ENCODE results near the gene PAK2. TPM values are rescaled to one million over a fixed set of nuclear protein-coding genes. Genes with fewer than 3 reads are reported as not detected.

The PAK2 gene
- total RNA-seq (ENCODE audit: low replicate concordance), result 38.1 and 53.6 TPM in 2 replicates

DNA sequence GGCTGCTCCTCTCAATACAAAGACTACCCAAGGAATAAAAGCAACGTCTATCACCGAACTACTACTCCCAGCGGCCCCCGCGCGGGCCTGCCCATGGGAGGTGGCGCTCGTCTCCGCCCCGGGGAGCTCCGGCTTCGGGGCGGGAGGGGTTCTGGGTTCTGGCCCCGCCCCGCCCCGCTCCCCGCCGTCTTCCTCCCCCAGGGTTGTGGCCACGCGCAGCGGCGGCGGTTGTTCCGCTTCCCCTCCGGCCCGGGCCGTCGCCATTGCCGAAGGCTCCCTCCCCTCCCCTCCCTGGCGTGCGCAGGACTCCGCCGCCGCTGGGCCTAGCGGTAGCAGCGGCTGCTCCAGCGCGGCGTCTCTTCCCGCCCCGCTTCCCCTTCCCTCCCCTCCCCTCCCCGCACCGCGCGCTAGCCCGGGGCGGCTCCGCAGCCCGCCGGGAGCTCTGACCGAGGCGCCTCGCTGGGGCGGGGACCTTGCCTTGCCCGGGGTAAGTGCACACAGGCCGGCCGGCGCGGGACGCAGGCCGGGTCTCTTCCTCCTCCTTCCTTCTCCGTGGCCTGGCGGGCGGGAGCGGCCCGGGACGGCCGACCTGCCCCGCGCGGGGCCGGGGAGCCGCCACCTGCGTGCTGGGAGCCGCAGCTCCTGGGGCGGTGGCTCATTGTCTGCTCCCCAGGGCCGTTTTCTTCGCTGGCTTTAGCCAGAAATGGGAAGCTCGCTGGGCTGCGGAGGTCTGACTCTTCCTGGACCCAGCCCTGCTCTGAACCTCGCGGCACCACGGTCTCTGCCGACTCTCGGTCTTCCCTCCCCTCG is at the start of gene PAK2:
Gene PAK2, plus strand, starts transcription at position 187 of the 810 bp plus-strand sequence. CDS start 42,790 bp downstream, outside the sequence.
- Histone ChIP-seq H3K4me1 (peaks cover 8% of the 10 kb centered on the region), H2AFZ (replicated peaks) (peak within 1 kb of the TSS; percentile 59), H3K9me3 (ENCODE audit: low read depth) (no peaks in the 10 kb centered on the region), H3K4me2 (peak within 1 kb of the TSS; percentile 93), H3K4me3 (peak within 1 kb of the TSS; percentile 90), H3F3A (ENCODE audit: low read depth) (peaks cover 23% of the 10 kb centered on the region), H3K27ac (peak within 1 kb of the TSS; percentile 96), H3K36me3 (no peaks in the 10 kb centered on the region), H3K9ac (peak within 1 kb of the TSS; percentile 93), H3K27me3 (no peaks in the 10 kb centered on the region), H3K79me2 (ENCODE audit: low read depth) (peaks cover 50% of the 10 kb centered on the region), H4K20me1 (ENCODE audit: low read depth) (peaks cover 29% of the 10 kb centered on the region)
- TF ChIP-seq EZH2phosphoT487 (IDR thresholded peaks at IDR 0.05) (no peak), EZH2 (IDR thresholded peaks at IDR 0.05) (no peak)
- TF ChIP-seq, protein P1, sequence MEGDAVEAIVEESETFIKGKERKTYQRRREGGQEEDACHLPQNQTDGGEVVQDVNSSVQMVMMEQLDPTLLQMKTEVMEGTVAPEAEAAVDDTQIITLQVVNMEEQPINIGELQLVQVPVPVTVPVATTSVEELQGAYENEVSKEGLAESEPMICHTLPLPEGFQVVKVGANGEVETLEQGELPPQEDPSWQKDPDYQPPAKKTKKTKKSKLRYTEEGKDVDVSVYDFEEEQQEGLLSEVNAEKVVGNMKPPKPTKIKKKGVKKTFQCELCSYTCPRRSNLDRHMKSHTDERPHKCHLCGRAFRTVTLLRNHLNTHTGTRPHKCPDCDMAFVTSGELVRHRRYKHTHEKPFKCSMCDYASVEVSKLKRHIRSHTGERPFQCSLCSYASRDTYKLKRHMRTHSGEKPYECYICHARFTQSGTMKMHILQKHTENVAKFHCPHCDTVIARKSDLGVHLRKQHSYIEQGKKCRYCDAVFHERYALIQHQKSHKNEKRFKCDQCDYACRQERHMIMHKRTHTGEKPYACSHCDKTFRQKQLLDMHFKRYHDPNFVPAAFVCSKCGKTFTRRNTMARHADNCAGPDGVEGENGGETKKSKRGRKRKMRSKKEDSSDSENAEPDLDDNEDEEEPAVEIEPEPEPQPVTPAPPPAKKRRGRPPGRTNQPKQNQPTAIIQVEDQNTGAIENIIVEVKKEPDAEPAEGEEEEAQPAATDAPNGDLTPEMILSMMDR (IDR thresholded peaks at IDR 0.05), result peak; percentile 3
- Mint-ChIP-seq H3K4me1 (peaks cover 10% of the 10 kb centered on the region), H3K9me3 (peaks cover 7% of the 10 kb centered on the region), H3K27ac (peak within 1 kb of the TSS; percentile 97), H3K27me3 (ENCODE audit: insufficient read depth, low read depth) (peaks cover 6% of the 10 kb centered on the region), H3K4me3 (peak within 1 kb of the TSS; percentile 99), H3K36me3 (peaks cover 24% of the 10 kb centered on the region)
- peak; percentile 94 for DNase-seq (ENCODE audit: low spot score)

DNA sequence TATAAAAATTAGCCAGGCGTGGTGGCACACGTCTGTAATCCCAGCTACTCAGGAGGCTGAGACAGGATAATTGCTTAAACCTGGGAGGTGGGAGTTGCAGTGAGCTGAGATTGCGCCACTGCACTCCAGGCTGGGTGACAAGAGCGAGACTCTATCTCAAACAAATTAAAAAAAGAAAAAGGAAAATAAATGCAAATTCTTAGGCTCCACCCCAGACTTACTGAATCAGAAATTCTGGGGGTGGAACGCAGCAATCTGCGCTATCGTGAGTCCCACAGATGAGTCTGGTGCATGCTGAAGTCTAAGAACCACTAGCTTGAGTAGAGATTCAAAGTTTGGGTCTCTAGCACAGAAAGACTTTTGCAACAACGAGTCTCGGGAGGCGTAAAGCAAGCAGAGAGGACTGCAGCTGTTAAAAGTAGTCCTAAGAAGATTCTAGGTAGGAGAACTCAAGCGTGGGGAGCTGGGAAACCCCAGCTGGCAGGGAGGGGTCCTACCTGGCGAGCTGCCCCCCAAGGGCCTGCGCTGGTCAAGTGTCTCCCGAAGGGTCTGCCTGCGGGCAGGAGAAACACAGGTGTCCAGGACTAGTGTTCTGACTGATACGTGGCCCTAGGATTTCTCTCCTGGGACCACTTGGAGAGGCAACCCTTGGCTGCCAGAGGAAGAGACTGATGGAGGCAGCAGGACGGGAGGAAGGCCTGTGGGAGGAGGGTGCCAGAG is 49.6 kb upstream of the PAK2 start:
- Mint-ChIP-seq H3K4me3 (no peak overlapping the region), H3K9me3 (no peaks in the 10 kb centered on the region), H3K4me1 (peaks cover 4% of the 10 kb centered on the region), H3K27ac (no peak overlapping the region), H3K27me3 (ENCODE audit: insufficient read depth, low read depth) (peaks cover 3% of the 10 kb centered on the region), H3K36me3 (no peaks in the 10 kb centered on the region)
- Histone ChIP-seq H3K4me1 (no peaks in the 10 kb centered on the region), H4K20me1 (ENCODE audit: low read depth) (no peaks in the 10 kb centered on the region), H3F3A (ENCODE audit: low read depth) (no peaks in the 10 kb centered on the region), H2AFZ (replicated peaks) (no peak overlapping the region), H3K9ac (no peak overlapping the region), H3K4me2 (no peak overlapping the region), H3K27me3 (no peaks in the 10 kb centered on the region), H3K9me3 (ENCODE audit: low read depth) (no peaks in the 10 kb centered on the region), H3K27ac (no peak overlapping the region), H3K36me3 (no peaks in the 10 kb centered on the region), H3K79me2 (ENCODE audit: low read depth) (no peaks in the 10 kb centered on the region), H3K4me3 (no peak overlapping the region)
- no peak for TF ChIP-seq EZH2phosphoT487 (IDR thresholded peaks at IDR 0.05)
- TF ChIP-seq, protein P1 (IDR thresholded peaks at IDR 0.05), result no peak
- no peak for TF ChIP-seq EZH2 (IDR thresholded peaks at IDR 0.05)
- no peak for DNase-seq (ENCODE audit: low spot score)

DNA sequence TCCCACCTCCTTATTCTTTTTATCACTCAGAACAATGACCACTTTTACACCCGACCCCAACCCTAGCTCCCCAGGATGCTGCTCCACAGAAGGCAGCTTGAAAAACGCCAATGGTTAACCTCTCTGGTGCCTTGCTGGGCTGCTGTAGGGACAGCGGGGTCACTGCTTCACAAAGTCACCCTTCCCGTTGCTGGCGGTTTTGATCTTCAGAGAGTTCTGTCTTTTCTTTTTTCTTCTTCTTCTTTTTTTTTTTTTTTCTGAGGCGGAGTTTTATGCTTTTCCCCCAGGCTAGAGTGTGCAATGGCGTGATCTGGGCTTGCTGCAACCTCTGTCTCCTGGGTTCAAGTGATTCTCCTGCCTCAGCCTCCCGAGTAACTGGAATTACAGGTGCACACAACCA is 48.3 kb upstream of the PAK2 start:
- Histone ChIP-seq H3K9me3 (ENCODE audit: low read depth) (no peaks in the 10 kb centered on the region), H3K27ac (no peak overlapping the region), H3F3A (ENCODE audit: low read depth) (no peaks in the 10 kb centered on the region), H2AFZ (replicated peaks) (no peak overlapping the region), H3K79me2 (ENCODE audit: low read depth) (no peaks in the 10 kb centered on the region), H3K4me1 (no peaks in the 10 kb centered on the region), H3K36me3 (no peaks in the 10 kb centered on the region), H3K4me3 (no peak overlapping the region), H4K20me1 (ENCODE audit: low read depth) (no peaks in the 10 kb centered on the region), H3K9ac (no peak overlapping the region), H3K27me3 (no peaks in the 10 kb centered on the region), H3K4me2 (no peak overlapping the region)
- no peak overlapping the region for H3K4me3 Mint-ChIP-seq
- no peaks in the 10 kb centered on the region for H3K9me3 Mint-ChIP-seq
- no peaks in the 10 kb centered on the region for H3K36me3 Mint-ChIP-seq
- H3K4me1 Mint-ChIP-seq, result peaks cover 4% of the 10 kb centered on the region
- TF ChIP-seq EZH2 (IDR thresholded peaks at IDR 0.05), result no peak
- TF ChIP-seq EZH2phosphoT487 (IDR thresholded peaks at IDR 0.05), result no peak
- TF ChIP-seq, protein P1 (IDR thresholded peaks at IDR 0.05), result no peak
- H3K27me3 Mint-ChIP-seq (ENCODE audit: insufficient read depth, low read depth), result peaks cover 3% of the 10 kb centered on the region
- no peak for DNase-seq (ENCODE audit: low spot score)
- no peak overlapping the region for H3K27ac Mint-ChIP-seq

Measured in neural progenitor cell (in vitro differentiated cells).